Globus pallidus (tissue), 1 donor: ENCODE results near the gene DEPDC5.
A peak's percentile ranks its signal among the peaks of the same experiment; 100 is the strongest.
"Not testable (repeated sequence)": the region's sequence is repeated elsewhere in the genome, so short reads cannot be mapped to it uniquely, and the experiment has no call there.

Experiments
- DNase-seq: peaks from one replicate; pipeline ENCODE4 v3.0.0-alpha.2; 2015; ENCODE audit warnings: low spot score

The DEPDC5 gene

GRCh38 chr22:31753634-31754501, at the start of gene DEPDC5:
DEPDC5 (plus strand) TSS chr22:31754019; CDS start chr22:31754922, 903 bp downstream.
- DNase-seq, result peak; percentile 94

GRCh38 chr22:31707519-31707918, 46.3 kb upstream of the DEPDC5 start:
- DNase-seq, result no peak

- not testable (repeated sequence) for DNase-seq
Observed at GRCh38 chr22:31711226-31711625, 42.6 kb upstream of the DEPDC5 start.

GRCh38 chr22:31715147-31715778, 38.6 kb upstream of the DEPDC5 start:
- no peak for DNase-seq

DNA sequence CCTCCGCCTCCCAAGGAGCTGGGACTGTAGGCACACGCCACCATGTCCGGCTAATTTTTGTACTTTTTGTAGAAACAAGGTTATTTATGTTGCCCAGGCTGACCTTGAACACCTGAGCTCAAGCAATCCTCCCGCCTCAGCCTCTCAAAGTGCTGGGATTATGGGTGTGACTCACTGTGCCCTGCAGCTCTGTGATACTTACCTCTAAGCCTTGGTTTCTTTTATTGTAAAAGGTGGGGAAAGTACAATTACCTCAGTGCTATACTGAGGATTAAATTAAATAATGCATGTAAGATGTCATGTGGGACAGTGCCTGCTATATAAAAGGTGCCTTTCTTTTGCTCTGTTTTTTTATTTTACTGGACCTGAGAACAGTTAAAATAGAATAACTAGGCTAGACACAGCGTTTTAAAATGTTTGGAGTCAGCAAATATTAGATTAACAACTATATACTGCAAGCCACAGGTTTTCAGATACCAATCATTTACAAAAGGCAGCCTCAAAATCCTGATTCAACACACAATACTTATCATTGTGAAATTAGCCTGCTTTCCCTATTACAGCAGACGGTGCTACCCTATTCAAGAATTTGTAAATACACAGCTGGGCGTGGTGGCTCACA, 33.9 kb upstream of the DEPDC5 start:
- DNase-seq, result no peak

DNA sequence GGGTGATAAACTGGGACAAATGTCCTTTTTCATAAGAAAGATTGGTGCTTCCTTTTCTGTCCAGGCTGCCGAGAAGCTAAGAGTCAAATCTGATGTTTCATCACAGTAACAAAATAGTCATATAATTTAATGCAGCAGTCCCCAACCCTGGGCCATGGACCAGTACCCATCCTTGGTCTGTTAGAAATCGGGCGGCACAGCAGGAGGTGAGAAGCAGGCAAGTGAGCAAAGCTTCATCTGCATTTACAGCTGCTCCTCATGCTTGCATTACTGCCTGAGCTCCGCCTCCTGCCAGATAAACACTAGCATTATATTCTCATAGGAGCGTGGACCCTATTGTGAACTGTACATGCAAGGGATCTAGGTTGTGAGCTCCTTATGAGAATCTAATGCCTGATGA, 30.1 kb upstream of the DEPDC5 start:
- DNase-seq, result no peak

- DNase-seq, result no peak
Observed at GRCh38 chr22:31726692-31727091, 27.1 kb upstream of the DEPDC5 start.

DNA sequence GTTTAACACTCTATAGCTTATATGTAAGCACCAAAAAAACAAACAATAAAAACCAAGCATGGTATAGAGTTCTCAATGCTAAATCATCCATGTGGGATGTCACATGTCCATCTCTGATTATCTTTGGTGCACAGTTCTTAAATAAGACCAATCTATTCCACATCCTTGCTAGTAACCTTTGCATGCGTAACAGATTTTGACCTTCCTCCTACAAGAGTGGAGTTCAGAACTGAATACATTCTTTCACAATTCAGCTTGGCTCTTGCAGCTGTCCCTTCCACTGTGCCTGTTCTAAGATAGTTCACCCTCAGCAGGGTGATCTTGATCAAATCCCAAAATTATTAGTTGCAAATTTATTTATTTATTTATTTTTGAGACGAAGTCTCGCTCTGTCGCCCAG, 25.0 kb upstream of the DEPDC5 start:
- no peak for DNase-seq

DNA sequence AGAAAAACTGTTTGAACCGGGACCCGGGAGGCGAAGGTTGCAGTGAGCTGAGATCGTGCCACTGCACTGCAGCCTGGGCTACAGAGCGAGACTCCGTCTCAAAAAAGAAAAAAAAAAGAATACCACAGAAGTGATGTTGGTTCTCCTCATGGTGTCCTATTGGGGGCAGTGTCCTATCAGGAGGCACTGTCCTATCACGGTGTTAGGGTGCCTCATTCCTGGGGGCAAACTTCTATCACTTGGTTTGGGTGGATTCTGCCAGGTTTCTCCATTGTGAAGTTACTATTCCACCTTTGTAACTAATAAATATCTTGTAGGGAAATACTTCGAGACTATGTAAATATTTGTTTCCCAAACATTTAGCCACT, 23.5 kb upstream of the DEPDC5 start:
- DNase-seq, result no peak

GRCh38 chr22:31732089-31732829, 21.6 kb upstream of the DEPDC5 start:
- no peak for DNase-seq

GRCh38 chr22:31733580-31734079, 20.2 kb upstream of the DEPDC5 start:
- DNase-seq, result no peak

- no peak for DNase-seq
Observed at GRCh38 chr22:31734512-31734911, 19.3 kb upstream of the DEPDC5 start.

- no peak for DNase-seq
Observed at GRCh38 chr22:31736458-31736857, 17.4 kb upstream of the DEPDC5 start.

DNA sequence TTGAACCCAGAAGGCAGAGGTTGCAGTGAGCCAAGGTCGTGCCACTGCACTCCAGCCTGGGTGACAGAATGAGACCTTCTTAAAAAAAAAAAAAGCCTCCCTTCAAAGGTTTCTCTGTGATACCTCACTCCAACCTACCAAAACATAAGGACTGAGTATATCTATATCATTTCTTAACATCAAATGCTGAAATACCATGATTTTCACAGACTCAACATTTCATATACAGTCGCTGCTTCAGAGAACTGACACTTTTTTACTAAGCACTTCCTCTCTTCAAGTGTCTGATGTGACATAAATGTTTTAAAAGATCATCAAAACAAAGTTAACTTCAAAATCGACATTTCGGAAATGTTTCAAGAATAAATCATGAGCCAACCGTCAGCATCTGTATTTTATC, 15.9 kb upstream of the DEPDC5 start:
- DNase-seq, result no peak

GRCh38 chr22:31738566-31738965, 15.3 kb upstream of the DEPDC5 start:
- no peak for DNase-seq

DNA sequence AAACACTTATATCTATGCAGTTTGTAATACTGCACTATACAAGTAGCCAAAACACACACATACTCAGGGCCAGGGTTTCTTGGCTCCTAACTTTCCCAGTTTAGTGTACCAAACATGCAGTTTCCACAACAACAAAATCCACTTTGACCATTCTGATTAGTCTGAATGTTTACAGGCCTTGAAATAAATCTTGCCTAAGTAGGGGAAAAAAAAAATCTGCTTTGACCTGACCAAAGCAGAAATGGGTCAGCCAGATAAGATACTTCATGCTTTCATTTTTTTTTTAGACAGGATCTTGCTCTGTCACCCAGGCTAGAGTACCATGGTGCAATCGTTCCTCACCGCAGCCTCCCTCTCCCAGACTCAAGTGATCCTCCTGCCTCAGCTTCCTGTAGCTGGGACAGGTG, 14.0 kb upstream of the DEPDC5 start:
- DNase-seq, result no peak

- not testable (repeated sequence) for DNase-seq
Observed at GRCh38 chr22:31740314-31740713, 13.5 kb upstream of the DEPDC5 start.

- DNase-seq, result no peak
Observed at GRCh38 chr22:31742115-31742514, 11.7 kb upstream of the DEPDC5 start.

GRCh38 chr22:31742682-31743081, 11.1 kb upstream of the DEPDC5 start:
- DNase-seq, result no peak

DNA sequence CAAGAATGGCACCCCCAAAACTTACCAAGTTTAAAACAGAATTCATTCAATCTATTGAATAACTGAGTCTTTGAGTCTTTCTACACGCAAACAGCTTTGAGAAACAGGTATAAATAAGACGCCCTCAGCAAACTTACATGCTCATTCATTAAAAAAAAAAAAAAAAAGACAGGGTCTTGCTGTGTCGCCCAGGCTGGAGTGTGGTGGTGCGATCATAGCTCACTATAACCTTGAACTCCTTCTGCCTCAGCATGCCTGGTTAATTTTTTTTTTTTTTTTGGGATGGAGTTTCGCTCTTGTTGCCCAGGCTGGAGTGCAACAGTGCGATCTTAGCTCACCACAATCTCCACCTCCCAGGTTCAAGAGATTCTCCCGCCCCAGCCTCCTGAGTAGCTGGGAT, 9.9 kb upstream of the DEPDC5 start:
- no peak for DNase-seq

DNA sequence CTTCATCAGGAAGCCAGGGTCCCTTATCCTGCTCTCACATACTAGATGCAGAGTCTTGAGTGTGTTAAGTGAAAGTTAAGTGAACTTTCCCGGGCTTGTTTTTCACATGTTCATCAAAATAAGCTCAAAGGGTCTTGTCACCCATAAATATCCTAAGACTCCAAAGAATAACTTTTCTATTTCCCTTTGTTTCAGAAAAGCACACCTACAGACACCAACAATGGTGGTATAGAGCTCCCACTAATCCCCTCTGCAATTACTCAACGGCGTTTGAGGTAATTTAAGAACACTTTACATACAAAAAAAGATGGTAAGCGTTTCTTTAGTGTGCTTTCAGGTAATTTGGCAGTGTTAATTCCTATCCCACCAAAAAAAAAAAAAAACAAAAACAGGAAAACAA, 6.4 kb upstream of the DEPDC5 start:
- DNase-seq, result no peak

- DNase-seq, result no peak
Observed at GRCh38 chr22:31748490-31748889, 5.3 kb upstream of the DEPDC5 start.
